Memory B cell (primary cell): ENCODE measurements around the gene FERD3L.

ENCODE experiments used
- ATAC-seq: fragments of 150-1000 bp; cut with Tn5 transposase; 2 replicates; pipeline ENCODE4 v1.10.0; 2021; ENCODE audit warnings: low read depth, mild to moderate bottlenecking, moderate library complexity
- DNase-seq, 2 donors: peaks; one replicate each; pipeline ENCODE4 v3.0.0; 2022; ENCODE audit warnings: low spot score in 2 of 2
- H3K27ac Mint-ChIP-seq: one replicate; pipeline ENCODE4 v1.8.0; 2022; ENCODE audit warnings: mild to moderate bottlenecking, moderate library complexity, mixed read lengths
- H3K27me3 Mint-ChIP-seq: one replicate; pipeline ENCODE4 v1.8.0; 2022; ENCODE audit warnings: mixed read lengths
- H3K36me3 Mint-ChIP-seq: one replicate; pipeline ENCODE4 v1.8.0; 2022; ENCODE audit warnings: mild to moderate bottlenecking, mixed read lengths
- H3K4me1 Mint-ChIP-seq: one replicate; pipeline ENCODE4 v1.8.0; 2022; ENCODE audit warnings: mixed read lengths
- H3K4me3 Mint-ChIP-seq: one replicate; pipeline ENCODE4 v1.8.0; 2022; ENCODE audit warnings: mild to moderate bottlenecking, moderate library complexity, mixed read lengths
- H3K9me3 Mint-ChIP-seq: one replicate; pipeline ENCODE4 v1.8.0; 2022; ENCODE audit warnings: mixed read lengths

The FERD3L gene

GRCh38 chr7:19099194-19099593 lies 46.0 kb downstream of the FERD3L start:
- ATAC-seq, result no peak

GRCh38 chr7:19098510-19098909 lies 46.7 kb downstream of the FERD3L start:
- ATAC-seq, result no peak
- no peak overlapping the region for H3K27ac Mint-ChIP-seq
- peaks cover 14% of the 10 kb centered on the region for H3K27me3 Mint-ChIP-seq
- H3K36me3 Mint-ChIP-seq, result peaks cover 2% of the 10 kb centered on the region
- H3K9me3 Mint-ChIP-seq, result no peaks in the 10 kb centered on the region
- no peak overlapping the region for H3K4me3 Mint-ChIP-seq
- no peaks in the 10 kb centered on the region for H3K4me1 Mint-ChIP-seq
- no peak for DNase-seq

More at GRCh38 chr7:19099194-19099593, 46.0 kb downstream of the FERD3L start:
- Mint-ChIP-seq H3K27me3 (peaks cover 14% of the 10 kb centered on the region), H3K9me3 (no peaks in the 10 kb centered on the region), H3K27ac (no peak overlapping the region), H3K4me1 (no peaks in the 10 kb centered on the region), H3K4me3 (no peak overlapping the region), H3K36me3 (peaks cover 2% of the 10 kb centered on the region)
- DNase-seq, result no peak

GRCh38 chr7:19097165-19098055 lies 47.8 kb downstream of the FERD3L start:
- Mint-ChIP-seq H3K4me3 (no peak overlapping the region), H3K4me1 (no peaks in the 10 kb centered on the region), H3K36me3 (no peaks in the 10 kb centered on the region), H3K27me3 (peaks cover 10% of the 10 kb centered on the region), H3K9me3 (no peaks in the 10 kb centered on the region), H3K27ac (no peak overlapping the region)
- DNase-seq, result no peak
- no peak for ATAC-seq

GRCh38 chr7:19095353-19095860 lies 49.8 kb downstream of the FERD3L start:
- no peaks in the 10 kb centered on the region for H3K9me3 Mint-ChIP-seq
- H3K36me3 Mint-ChIP-seq, result no peaks in the 10 kb centered on the region
- H3K4me3 Mint-ChIP-seq, result no peak overlapping the region
- H3K27me3 Mint-ChIP-seq, result peaks cover 9% of the 10 kb centered on the region
- no peak for DNase-seq
- ATAC-seq, result no peak
- H3K4me1 Mint-ChIP-seq, result no peaks in the 10 kb centered on the region
- no peak overlapping the region for H3K27ac Mint-ChIP-seq
